ENCODE data around the gene HSBP1.

DNA sequence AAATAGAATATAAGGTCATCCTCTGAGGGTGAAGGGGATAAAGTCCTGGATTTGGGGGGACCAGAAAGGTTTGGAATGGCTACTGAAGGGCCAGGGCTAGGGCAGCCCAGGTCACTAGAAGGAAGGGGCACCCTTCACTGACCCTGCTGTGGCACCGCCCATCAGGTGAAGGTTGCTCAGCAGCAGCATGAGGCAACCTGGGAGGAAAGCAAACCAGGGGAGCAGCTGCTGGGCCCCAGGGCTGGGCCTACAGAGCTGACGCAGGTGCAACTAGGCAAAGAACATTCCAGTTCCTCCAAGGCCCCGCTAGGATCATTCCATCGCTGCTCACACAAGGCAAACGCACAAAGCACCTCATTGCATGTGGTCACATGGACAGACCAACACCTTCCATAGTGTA, 3.4 kb upstream of the HSBP1 start:
- TF ChIP-seq, protein P1, sequence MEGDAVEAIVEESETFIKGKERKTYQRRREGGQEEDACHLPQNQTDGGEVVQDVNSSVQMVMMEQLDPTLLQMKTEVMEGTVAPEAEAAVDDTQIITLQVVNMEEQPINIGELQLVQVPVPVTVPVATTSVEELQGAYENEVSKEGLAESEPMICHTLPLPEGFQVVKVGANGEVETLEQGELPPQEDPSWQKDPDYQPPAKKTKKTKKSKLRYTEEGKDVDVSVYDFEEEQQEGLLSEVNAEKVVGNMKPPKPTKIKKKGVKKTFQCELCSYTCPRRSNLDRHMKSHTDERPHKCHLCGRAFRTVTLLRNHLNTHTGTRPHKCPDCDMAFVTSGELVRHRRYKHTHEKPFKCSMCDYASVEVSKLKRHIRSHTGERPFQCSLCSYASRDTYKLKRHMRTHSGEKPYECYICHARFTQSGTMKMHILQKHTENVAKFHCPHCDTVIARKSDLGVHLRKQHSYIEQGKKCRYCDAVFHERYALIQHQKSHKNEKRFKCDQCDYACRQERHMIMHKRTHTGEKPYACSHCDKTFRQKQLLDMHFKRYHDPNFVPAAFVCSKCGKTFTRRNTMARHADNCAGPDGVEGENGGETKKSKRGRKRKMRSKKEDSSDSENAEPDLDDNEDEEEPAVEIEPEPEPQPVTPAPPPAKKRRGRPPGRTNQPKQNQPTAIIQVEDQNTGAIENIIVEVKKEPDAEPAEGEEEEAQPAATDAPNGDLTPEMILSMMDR (IDR thresholded peaks at IDR 0.05 in 4 of 5, conservative IDR thresholded peaks at IDR 0.05 in 1 of 5) = no peak
- TF ChIP-seq POLR2A (IDR thresholded peaks at IDR 0.05) = no peak

All from gastrocnemius medialis (tissue), 4 donors.